D721Med (cell line): Measurements from ENCODE around the gene CA7.

Experiments
- DNase-seq: peaks from one replicate; pipeline ENCODE4 v3.0.0; 2011; ENCODE audit warnings: low spot score; ENCODE audit not compliant: insufficient read length
- FAIRE-seq: peaks from 2 replicates; lab custom pipeline; 2011; peaks lifted over from hg19 to GRCh38; lab: Jason Lieb, UNC
- CTCF ChIP-seq: IDR thresholded peaks from 2 replicates; pipeline ENCODE4 v1.5.1; 2012; ENCODE audit warnings: mild to moderate bottlenecking, control low read depth; ENCODE audit not compliant: insufficient read depth; ENCODE audit errors: missing control alignments

Gene CA7

GRCh38 chr16:66845080-66845410 lies 831 bp downstream of the CA7 start:
- no peak for TF ChIP-seq CTCF
- no peak for DNase-seq
- no peak for FAIRE-seq

- DNase-seq (no peak), FAIRE-seq (no peak)
- no peak for TF ChIP-seq CTCF
Observed at GRCh38 chr16:66845791-66846221, 1.6 kb downstream of the CA7 start.

GRCh38 chr16:66846266-66846665 lies 2.1 kb downstream of the CA7 start:
- no peak for TF ChIP-seq CTCF
- DNase-seq (no peak), FAIRE-seq (no peak)

GRCh38 chr16:66846831-66847230 lies 2.6 kb downstream of the CA7 start:
- FAIRE-seq (no peak), DNase-seq (no peak)
- TF ChIP-seq CTCF: no peak

GRCh38 chr16:66847533-66848067 lies 3.4 kb downstream of the CA7 start:
- TF ChIP-seq CTCF: no peak
- FAIRE-seq: no peak

GRCh38 chr16:66848172-66848571 lies 4.0 kb downstream of the CA7 start:
- no peak for TF ChIP-seq CTCF
- FAIRE-seq (no peak), DNase-seq (no peak)

More at GRCh38 chr16:66847533-66848067, 3.4 kb downstream of the CA7 start:
- no peak for DNase-seq

GRCh38 chr16:66849021-66849420 lies 4.8 kb downstream of the CA7 start:
- no peak for FAIRE-seq
- no peak for TF ChIP-seq CTCF

More at GRCh38 chr16:66849021-66849420, 4.8 kb downstream of the CA7 start:
- no peak for DNase-seq
